GM19035 (cell line): ENCODE measurements around the gene NDUFA12.

Experiments
- ATAC-seq: cut with Tn5 transposase; IDR thresholded peaks from one replicate; pipeline ENCODE4 v1.9.1; 2021; ENCODE audit not compliant: unreplicated experiment

Gene NDUFA12

GRCh38 chr12:94942663-94943062, 60.8 kb downstream of the NDUFA12 start:
- no peak for ATAC-seq

GRCh38 chr12:94941440-94941862, 62.0 kb downstream of the NDUFA12 start:
- no peak for ATAC-seq

- ATAC-seq, result no peak
These were observed 62.7 kb downstream of the NDUFA12 start for GRCh38 chr12:94940771-94941170.

GRCh38 chr12:94938583-94938982, 64.9 kb downstream of the NDUFA12 start:
- no peak for ATAC-seq

GRCh38 chr12:94930772-94931171, 72.7 kb downstream of the NDUFA12 start:
- no peak for ATAC-seq

- no peak for ATAC-seq
These were observed 73.3 kb downstream of the NDUFA12 start for GRCh38 chr12:94930216-94930654.

GRCh38 chr12:94929780-94930179, 73.7 kb downstream of the NDUFA12 start:
- ATAC-seq, result no peak

- ATAC-seq, result no peak
These were observed 77.8 kb downstream of the NDUFA12 start for GRCh38 chr12:94925729-94926128.

GRCh38 chr12:94925206-94925605, 78.3 kb downstream of the NDUFA12 start:
- no peak for ATAC-seq

GRCh38 chr12:94922561-94922960, 80.9 kb downstream of the NDUFA12 start:
- no peak for ATAC-seq
